Stimulated activated naive CD8-positive, alpha-beta T cell treated with anti-CD3 and anti-CD28 coated beads, Interleukin-15, Interleukin-2, amounts not matched to agents 100 U/mL and 50 U/mL, for 24 hours (primary cell): Measurements from ENCODE around the gene MSI2.

Experiments used
- ATAC-seq: fragments of 150-1000 bp; cut with Tn5 transposase; one replicate; pipeline ENCODE4 v1.10.0; 2021
- DNase-seq: peaks from one replicate; pipeline ENCODE4 v3.0.0; 2021

MSI2 gene

DNA sequence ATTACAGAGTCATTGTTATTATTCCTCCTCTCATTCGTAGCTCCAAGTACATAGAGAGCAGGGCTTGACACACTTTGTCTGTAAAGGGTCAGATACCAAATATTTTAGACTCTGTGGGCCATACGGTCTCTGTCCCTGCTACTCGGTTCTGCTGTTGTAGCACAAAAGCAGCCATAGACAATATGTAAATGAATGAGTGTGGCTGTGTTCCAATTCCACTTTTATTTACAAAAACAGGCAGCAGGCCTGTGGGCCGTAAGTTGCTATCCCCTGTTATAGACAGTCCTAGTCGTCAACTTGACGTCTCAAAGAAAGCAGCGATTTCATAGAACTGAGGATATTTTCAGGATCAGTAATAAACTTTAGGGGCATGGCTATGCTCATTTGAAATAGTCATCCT, 161.6 kb downstream of the MSI2 start:
- DNase-seq (no peak), ATAC-seq (no peak)

GRCh38 chr17:57418463-57419246, 162.3 kb downstream of the MSI2 start:
- no peak for ATAC-seq
- DNase-seq = no peak

GRCh38 chr17:57419940-57420550, 163.7 kb downstream of the MSI2 start:
- no peak for DNase-seq

DNA sequence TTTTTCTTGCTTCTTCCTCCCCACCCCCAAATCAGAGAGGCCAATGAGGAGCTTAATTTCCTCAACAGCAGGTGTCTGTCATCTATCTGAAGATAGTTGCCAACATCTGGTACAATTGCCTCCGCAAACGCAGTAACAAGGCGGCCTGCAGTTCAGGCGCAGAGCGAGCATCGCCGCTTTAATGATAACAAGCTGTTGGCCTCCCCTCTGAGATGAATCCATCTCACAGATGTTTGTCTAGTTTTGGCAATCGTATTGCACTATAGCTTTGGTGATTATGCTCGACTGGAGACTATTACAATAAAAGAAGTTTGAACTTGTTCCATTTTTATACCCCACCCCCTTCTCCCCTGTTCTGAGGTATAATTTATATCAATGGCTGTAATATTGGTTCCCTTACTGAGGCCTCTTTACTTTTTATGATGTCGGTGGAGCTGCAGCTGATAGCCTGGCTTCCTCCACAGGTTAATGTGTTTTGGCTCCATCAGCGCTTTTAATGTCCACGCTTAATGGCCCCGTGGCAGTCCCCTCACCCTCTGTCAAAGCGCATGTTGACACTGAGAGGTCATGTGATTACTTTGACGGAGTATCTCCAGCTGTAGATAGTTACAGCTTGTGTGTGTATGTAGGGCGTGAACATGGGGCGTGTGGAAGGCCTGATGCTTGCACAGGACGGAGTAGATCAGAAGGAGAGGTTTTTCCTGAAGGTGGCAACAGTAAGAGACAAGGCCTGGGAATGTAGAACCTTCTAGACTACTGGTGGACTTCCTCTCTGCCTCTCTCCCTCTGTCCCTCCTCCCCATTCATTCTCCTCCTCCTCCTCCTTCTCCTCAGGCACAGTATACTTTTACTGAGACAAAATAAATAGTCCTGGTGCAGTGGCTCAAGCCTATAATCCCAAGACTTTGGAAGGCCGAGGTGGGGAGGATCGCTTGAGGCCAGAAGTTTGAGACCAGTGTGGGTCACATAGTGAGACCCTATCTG, 164.7 kb downstream of the MSI2 start:
- no peak for DNase-seq
- ATAC-seq = no peak

More at GRCh38 chr17:57419940-57420550, 163.7 kb downstream of the MSI2 start:
- ATAC-seq = no peak

- ATAC-seq = peak; percentile 91
- peak; percentile 33 for DNase-seq
Measured at GRCh38 chr17:57422574-57423164, 166.3 kb downstream of the MSI2 start.

- no peak for DNase-seq
- ATAC-seq = no peak
Measured at GRCh38 chr17:57423541-57423940, 167.2 kb downstream of the MSI2 start.

- ATAC-seq = no peak
- no peak for DNase-seq
Measured at GRCh38 chr17:57424273-57424672, 167.9 kb downstream of the MSI2 start.

- no peak for DNase-seq
- ATAC-seq = no peak
Measured at GRCh38 chr17:57424777-57425188, 168.5 kb downstream of the MSI2 start.

DNA sequence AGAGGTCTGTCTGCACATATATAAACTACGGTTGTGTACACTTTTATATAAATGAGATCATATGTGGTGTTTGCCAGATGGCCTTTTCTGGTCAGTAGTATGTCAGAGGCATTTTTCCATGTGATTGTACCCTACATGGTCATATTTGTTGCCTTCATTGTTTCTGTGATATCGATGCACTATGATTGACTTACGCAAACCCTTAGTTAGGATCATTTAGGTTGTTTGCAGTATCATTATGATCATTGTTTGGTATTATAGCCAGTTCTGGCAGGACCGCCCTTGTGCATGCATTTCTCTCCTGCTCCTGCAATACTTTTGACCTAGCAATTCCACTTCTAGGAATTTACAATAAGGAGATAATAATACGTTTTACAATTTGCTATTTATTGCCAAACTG, 169.1 kb downstream of the MSI2 start:
- DNase-seq (no peak), ATAC-seq (no peak)

DNA sequence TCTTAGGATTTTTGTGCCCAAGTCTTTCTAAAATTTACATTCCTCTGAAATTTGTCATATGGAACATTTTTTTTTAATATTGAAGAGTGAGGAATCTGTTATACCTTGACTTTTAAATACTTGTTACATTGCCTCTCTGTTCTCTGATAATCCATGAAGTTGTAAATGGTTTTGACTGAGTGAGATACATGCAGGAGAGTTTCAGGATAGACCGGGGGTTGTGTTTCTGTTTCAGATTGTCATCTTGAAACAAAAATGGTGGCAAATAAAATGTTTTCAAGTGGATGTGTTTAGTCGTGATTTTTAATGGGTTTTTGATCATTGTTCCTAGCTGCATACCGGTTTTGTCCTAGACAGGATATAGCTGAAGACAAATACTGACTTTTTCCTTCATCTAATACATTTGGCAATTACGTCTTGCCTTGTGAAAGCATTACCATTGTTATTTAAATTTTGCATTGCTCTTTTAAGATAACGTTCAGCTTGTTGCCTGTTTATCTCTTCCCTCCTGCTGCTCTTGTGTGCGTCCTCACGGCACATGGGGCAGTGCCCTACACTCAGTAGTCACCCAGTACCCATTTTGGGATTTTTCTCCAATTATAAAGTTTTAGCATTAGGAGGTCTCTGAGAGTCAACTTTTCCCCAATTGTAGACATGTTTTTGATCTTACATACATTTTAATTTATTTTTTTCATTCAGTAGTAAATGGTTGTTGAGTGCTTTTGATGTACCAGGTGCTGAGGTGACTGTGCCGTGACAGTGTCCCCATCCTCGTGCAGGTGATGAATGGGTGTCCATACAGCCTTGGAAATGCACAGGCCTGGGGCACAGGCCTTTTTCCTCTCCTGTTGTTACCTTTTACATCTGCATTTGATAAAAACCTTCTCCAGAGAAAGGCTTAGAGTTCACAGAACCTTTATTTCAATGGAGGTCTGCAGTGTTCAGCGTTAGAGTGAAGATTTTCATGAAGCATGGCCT, 169.9 kb downstream of the MSI2 start:
- ATAC-seq = no peak
- DNase-seq = no peak

GRCh38 chr17:57429966-57430365, 173.6 kb downstream of the MSI2 start:
- ATAC-seq (no peak), DNase-seq (no peak)

GRCh38 chr17:57431415-57431814, 175.1 kb downstream of the MSI2 start:
- DNase-seq (no peak), ATAC-seq (no peak)

DNA sequence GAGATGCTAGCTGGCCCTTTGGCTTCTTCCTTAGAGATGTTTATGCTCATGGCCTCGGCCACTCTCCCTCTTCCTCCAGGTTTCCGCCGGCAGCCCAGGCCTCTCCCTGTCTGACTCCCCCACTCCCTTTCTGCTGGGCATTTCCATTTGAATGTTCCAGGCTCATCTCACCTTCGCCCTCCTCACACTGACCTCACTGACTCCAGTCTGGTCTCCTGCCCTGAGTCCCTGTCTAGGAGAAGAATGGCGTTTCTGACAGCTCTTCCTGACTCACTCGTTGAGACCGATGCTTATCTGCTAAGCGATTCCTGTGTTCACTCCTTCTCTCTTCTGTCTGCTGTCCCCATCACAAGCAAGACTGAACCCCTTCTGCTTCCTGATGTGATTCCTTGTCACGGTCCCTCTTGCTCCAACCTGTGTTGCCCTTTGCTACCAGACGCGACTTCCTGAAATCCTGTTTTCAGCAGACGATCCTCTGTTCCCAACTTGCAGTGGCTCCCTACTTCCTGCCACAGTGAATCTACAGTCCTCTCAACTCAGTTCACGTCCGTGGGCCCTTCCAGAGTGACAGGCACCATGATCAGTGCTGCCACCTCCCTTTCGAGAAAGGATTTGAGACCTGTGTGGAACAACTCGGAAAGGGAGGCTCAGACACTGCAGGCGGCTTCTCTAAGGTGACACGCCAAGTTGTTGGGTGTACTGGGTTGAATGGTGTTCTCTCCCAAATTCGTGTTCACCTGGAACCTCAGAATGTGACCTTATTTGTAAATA, 176.4 kb downstream of the MSI2 start:
- DNase-seq (no peak), ATAC-seq (no peak)

GRCh38 chr17:57433452-57433851, 177.1 kb downstream of the MSI2 start:
- no peak for DNase-seq
- ATAC-seq = no peak

DNA sequence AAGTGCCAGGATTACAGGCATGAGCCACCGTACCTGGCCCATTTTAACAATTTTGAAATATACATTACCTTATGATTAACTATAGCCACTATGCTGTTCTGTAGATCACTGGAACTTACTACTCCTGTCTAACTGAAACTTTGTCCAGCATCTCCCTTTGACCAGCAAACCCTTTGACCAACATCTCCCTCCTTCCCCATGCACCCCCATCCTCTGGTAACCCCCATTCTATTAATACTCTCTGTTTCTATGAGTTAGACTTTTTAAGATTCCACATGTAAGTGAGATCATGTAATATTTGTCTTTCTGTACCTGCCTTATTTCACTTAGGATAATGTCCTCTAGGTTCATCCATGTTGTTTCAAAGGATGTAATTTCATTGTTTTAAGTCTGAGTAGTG, 178.0 kb downstream of the MSI2 start:
- ATAC-seq = no peak

DNA sequence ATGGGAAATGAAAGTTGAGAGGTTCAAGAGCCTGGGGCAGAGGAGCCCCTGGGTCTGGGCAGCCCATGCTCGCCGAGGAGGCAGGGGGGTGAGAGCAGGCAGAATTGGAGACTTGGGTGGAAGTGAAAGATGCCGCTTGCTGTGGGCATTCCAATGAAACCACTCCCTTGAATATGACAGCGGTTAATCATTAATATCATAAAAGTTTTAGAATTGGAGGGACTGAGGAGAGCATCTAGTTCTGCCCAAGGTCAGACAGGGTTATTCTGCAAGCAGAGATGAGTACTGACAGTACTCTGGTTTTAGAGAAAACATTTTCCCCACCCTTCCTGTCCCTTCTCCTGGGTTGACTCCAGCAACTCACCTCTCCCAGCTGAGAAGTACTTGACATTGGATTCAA, 180.2 kb downstream of the MSI2 start:
- ATAC-seq (no peak), DNase-seq (no peak)

More for the DNA sequence above, 178.0 kb downstream of the MSI2 start:
- DNase-seq = no peak

DNA sequence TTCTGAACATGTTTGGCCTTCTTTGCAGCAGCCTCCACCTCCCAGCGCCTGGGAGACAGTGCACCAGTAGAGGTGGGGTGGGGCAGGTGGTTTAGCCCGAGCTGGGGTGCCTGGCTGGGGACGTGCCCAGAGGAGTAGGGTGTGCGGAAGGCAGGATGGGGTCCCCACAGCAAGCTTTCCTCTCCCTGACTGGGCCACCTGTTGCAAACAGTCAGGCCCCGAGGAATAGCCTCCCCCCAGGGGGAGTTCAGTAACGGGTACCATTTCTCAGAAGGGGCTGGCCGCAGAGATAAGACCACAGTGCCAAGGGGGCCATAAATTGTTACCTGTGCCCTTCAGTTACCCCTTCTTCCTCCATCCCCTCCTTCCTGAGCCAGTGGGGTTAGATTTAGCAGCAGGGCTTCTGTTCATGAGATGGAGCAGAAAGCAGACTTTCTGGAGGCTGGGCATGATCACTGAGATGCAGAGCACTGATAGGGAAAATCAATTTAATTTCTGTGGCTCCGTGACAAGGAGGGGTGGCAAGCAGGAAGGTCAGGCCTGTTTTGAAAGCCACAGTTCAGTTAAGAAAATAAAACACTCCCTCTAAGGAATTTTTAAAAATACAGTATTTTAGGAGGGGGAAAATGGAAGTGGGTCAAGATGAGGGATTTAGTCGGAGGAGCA, 181.9 kb downstream of the MSI2 start:
- no peak for ATAC-seq
- no peak for DNase-seq

DNA sequence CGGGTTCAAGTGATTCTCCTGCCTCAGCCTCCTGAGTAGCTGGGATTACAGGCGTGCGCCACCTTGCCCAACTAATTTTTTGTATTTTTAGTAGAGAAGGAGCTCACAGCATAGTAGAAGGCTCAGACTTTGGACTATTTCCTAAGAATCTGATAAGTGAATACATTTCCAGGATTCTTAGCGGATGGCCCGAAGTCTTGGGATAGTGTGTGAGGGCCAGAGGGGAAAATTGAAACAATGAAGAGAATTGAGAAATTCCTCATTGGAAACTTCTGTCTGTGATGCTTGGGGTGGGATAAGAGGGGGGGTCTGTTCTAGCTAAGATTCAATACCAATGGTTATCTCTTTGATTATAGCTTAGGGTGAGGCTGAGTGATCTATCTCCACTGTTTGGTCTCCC, 183.3 kb downstream of the MSI2 start:
- DNase-seq (no peak), ATAC-seq (no peak)

DNA sequence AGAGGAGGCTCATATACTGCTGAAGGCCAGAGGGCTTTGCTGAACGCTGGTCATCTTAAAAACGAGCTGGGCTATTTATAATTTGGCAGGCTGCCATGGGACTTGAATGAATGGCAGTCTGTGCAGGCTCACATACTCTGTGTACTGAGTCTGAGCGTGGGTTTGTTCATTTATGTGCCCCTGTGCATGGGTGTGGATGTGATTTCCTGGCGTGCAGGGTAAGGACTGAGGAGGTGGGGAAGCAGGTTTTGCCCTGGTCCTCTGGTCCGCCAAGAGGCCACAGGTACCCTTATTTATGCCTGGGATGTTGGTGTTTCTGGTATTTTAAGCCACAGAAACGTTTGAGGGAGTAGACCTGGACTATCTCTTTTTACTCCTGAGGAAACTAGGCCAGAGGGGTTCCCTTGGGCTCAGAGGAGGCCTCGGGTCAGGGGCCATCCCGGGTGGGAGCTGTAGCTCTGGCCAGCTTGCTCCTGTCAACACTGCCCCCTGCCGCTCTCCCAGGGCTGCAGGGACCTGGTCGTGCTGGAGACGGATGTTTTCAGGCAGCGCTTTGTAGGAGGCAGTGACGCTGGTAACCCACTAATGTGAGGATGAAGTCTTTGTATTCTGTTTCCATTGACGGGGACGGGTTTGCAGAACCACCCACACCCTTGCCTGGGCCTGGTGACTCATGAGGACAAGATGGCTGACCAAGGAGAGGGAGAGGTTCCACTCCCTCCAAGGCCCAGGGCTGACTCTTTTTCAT, 184.4 kb downstream of the MSI2 start:
- ATAC-seq = peak; percentile 94
- peak; percentile 87 for DNase-seq
